SK-N-SH (cell line): Measurements from ENCODE around the gene PALS2. TPM values are rescaled to one million over a fixed set of nuclear protein-coding genes. Genes with fewer than 3 reads are reported as not detected.
A peak's percentile ranks its signal among the peaks of the same experiment; 100 is the strongest.

ENCODE experiments used
- CTCF ChIA-PET: fragments of 300-600, 350-600 bp; formaldehyde crosslinking; extraction: SDS; loops from one replicate; lab custom pipeline; 2021; lab: Yijun Ruan, JAX
- POLR2A ChIA-PET: fragments of 350-600 bp; sonication (Branson Sonifier 250); formaldehyde crosslinking; extraction: SDS; loops from one replicate; lab custom pipeline; 2020; ENCODE audit warnings: antibody characterized with exemption, inconsistent platforms; lab: Yijun Ruan, JAX
- DNase-seq: peaks from one replicate; pipeline ENCODE4 v3.0.0; 2012
- H2AFZ ChIP-seq: fragments of 200-600 bp; sonication (generic); 2 replicates; pipeline ENCODE4 v1.8.1; 2016; ENCODE audit warnings: antibody characterized with exemption, mild to moderate bottlenecking, low read depth
- H3F3A ChIP-seq: fragments of 200-600 bp; sonication (generic); replicated peaks from 2 replicates; pipeline ENCODE3; 2016; ENCODE audit warnings: antibody characterized with exemption, mild to moderate bottlenecking; ENCODE audit not compliant: insufficient read depth
- H3K27ac ChIP-seq, 2 experiments: fragments of 200-500 bp in 1 of 2; fragments of 200-600 bp in 1 of 2; sonication (Bioruptor generic) in 1 of 2; sonication (generic), shearing (Covaris generic) in 1 of 2; 2 replicates each; pipeline versions ENCODE4 v1.5.1 to v1.6.1; 2014 to 2016; ENCODE audit warnings: low read depth in 2 of 2, inconsistent platforms in 1 of 2, low read length in 1 of 2, mild to moderate bottlenecking in 1 of 2, mixed read lengths in 1 of 2
- H3K27me3 ChIP-seq: fragments of 200-600 bp; sonication (generic), shearing (Covaris generic); 2 replicates; pipeline ENCODE4 v1.6.1; 2016; ENCODE audit warnings: mixed run types; ENCODE audit not compliant: insufficient read depth
- H3K36me3 ChIP-seq, 2 experiments: fragments of 200-500 bp in 1 of 2; fragments of 200-600 bp in 1 of 2; sonication (Bioruptor generic) in 1 of 2; sonication (generic) in 1 of 2; replicated peaks in 1 of 2; 2 replicates each; pipeline versions ENCODE3 to v1.5.1; 2014 to 2016; ENCODE audit warnings: low read length in 1 of 2, mild to moderate bottlenecking in 1 of 2; ENCODE audit not compliant: insufficient read depth in 2 of 2, control insufficient read depth in 1 of 2
- H3K4me1 ChIP-seq, 2 experiments: fragments of 200-500 bp in 1 of 2; fragments of 200-600 bp in 1 of 2; sonication (Bioruptor generic) in 1 of 2; sonication (generic), shearing (Covaris generic) in 1 of 2; 2 replicates each; pipeline versions ENCODE4 v1.5.1 to v1.6.1; 2014 to 2016; ENCODE audit warnings: low read depth in 1 of 2, low read length in 1 of 2, mixed run types in 1 of 2; ENCODE audit not compliant: insufficient read depth in 2 of 2, control insufficient read depth in 1 of 2
- H3K4me2 ChIP-seq: fragments of 200-600 bp; sonication (generic), shearing (Covaris generic); 2 replicates; pipeline ENCODE4 v1.6.1; 2017; ENCODE audit warnings: mixed run types
- H3K4me3 ChIP-seq, 2 experiments: fragments of 200-500 bp in 1 of 2; fragments of 200-600 bp in 1 of 2; sonication (Bioruptor generic) in 1 of 2; sonication (generic), shearing (Covaris generic) in 1 of 2; 2 replicates each; pipeline versions ENCODE4 v1.5.1 to v1.8.1; 2014 to 2016; ENCODE audit warnings: low read depth in 2 of 2, inconsistent platforms in 1 of 2, low read length in 1 of 2, mild to moderate bottlenecking in 1 of 2, mixed read lengths in 1 of 2, moderate library complexity in 1 of 2
- H3K79me2 ChIP-seq: fragments of 200-600 bp; sonication (generic); 2 replicates; pipeline ENCODE4 v1.8.1; 2017; ENCODE audit warnings: mild to moderate bottlenecking; ENCODE audit not compliant: insufficient read depth
- H3K9ac ChIP-seq: fragments of 200-600 bp; sonication (generic); 2 replicates; pipeline ENCODE4 v1.6.1; 2017; ENCODE audit warnings: mixed run types
- H3K9me2 ChIP-seq: fragments of 200-600 bp; sonication (generic); 2 replicates; pipeline ENCODE4 v1.6.1; 2017; ENCODE audit warnings: mixed run types
- H3K9me3 ChIP-seq: fragments of 200-600 bp; sonication (generic); 2 replicates; pipeline ENCODE4 v1.6.1; 2017; ENCODE audit warnings: mixed run types, mild to moderate bottlenecking, moderate library complexity
- H4K20me1 ChIP-seq: fragments of 200-600 bp; sonication (generic); 2 replicates; pipeline ENCODE4 v1.6.1; 2017; ENCODE audit warnings: mild to moderate bottlenecking, mixed run types; ENCODE audit not compliant: insufficient read depth
- EP300 ChIP-seq, 2 experiments: IDR thresholded peaks; 2 replicates each; pipeline versions ENCODE4 v1.4.0 to v1.6.1; 2012; ENCODE audit warnings: borderline replicate concordance in 1 of 2, low read depth in 1 of 2, low read length in 1 of 2
- EZH2phosphoT487 ChIP-seq: fragments of 200-600 bp; sonication (generic); IDR thresholded peaks from 2 replicates; pipeline ENCODE4 v1.6.1; 2017; ENCODE audit warnings: low read depth, mixed run types, mild to moderate bottlenecking, antibody characterized with exemption, moderate library complexity, borderline replicate concordance
- FOSL2 ChIP-seq: IDR thresholded peaks from 2 replicates; pipeline ENCODE4 v1.4.0; 2012; ENCODE audit warnings: low read depth, mild to moderate bottlenecking, moderate library complexity, borderline replicate concordance
- FOXJ3 ChIP-seq: sonication (generic); formaldehyde crosslinking; IDR thresholded peaks from 2 replicates; pipeline ENCODE4 v1.5.1; 2020; ENCODE audit warnings: mild to moderate bottlenecking, missing genetic modification reagents
- GATA2 ChIP-seq: sonication (generic); formaldehyde crosslinking; IDR thresholded peaks from 2 replicates; pipeline ENCODE4 v1.5.0; 2020; ENCODE audit warnings: mild to moderate bottlenecking, missing genetic modification reagents
- MAX ChIP-seq: IDR thresholded peaks from 2 replicates; pipeline ENCODE4 v1.4.0; 2012; ENCODE audit warnings: low read depth
- MXI1 ChIP-seq: IDR thresholded peaks from 2 replicates; pipeline ENCODE4 v1.6.1; 2012; ENCODE audit warnings: mild to moderate bottlenecking, low read depth, low read length, improper control_type of control experiment
- NFIC ChIP-seq: IDR thresholded peaks from 2 replicates; pipeline ENCODE4 v1.4.0; 2012; ENCODE audit warnings: borderline replicate concordance
- PBX3 ChIP-seq: IDR thresholded peaks from 2 replicates; pipeline ENCODE4; 2012
- RCOR1 ChIP-seq: fragments of 150-350 bp; IDR thresholded peaks from 2 replicates; pipeline ENCODE4 v1.6.1; 2017; ENCODE audit warnings: antibody characterized with exemption, low read length
- RFX5 ChIP-seq: IDR thresholded peaks from 2 replicates; pipeline ENCODE4 v1.6.1; 2012; ENCODE audit warnings: mild to moderate bottlenecking, improper control_type of control experiment, low read length
- RXRA ChIP-seq: IDR thresholded peaks from 2 replicates; pipeline ENCODE4 v1.4.0; 2012; ENCODE audit warnings: low read depth, mild to moderate bottlenecking, borderline replicate concordance
- SIN3A ChIP-seq: IDR thresholded peaks from 2 replicates; pipeline ENCODE4 v1.6.1; 2012; ENCODE audit warnings: low read depth, mild to moderate bottlenecking, low read length, moderate library complexity, borderline replicate concordance
- SMC3 ChIP-seq: IDR thresholded peaks from 2 replicates; pipeline ENCODE4 v1.6.1; 2012; ENCODE audit warnings: low read depth, low read length, improper control_type of control experiment
- USF1 ChIP-seq: IDR thresholded peaks from 2 replicates; pipeline ENCODE4 v1.4.0; 2012; ENCODE audit warnings: low read depth, borderline replicate concordance
- USF2 ChIP-seq: fragments of 150-350 bp; IDR thresholded peaks from 2 replicates; pipeline ENCODE4 v1.6.1; 2017; ENCODE audit warnings: antibody characterized with exemption, low read length, low read depth, borderline replicate concordance
- WGBS: methylation state at CpG from one replicate; pipeline ENCODE4 v1.1.6; 2017; ENCODE audit warnings: low lambda C conversion rate; 5-methylcytosine and 5-hydroxymethylcytosine counted together
- polyA plus RNA-seq, 3 experiments: library from polyadenylated mRNA; depleted of rRNA; stranded (reverse); fragments of >200 nt; gene quantifications; 2 replicates each; pipeline ENCODE4 v1.2.3, GENCODE V29; 2012
- TF ChIP-seq, protein P1 (sequence below): fragments of 200-600 bp; sonication (generic); IDR thresholded peaks from 2 replicates; pipeline ENCODE4 v1.6.1; 2017; ENCODE audit warnings: antibody characterized with exemption, mild to moderate bottlenecking, moderate library complexity
- TF ChIP-seq, protein P2 (sequence below): fragments of 150-350 bp; IDR thresholded peaks from 2 replicates; pipeline ENCODE4 v1.6.1; 2016; ENCODE audit warnings: mild to moderate bottlenecking, low read depth, low read length

The PALS2 gene
- polyA plus RNA-seq, 1 of the 3 experiments (the other 2 are of a cell fraction) = 6.9 TPM

DNA sequence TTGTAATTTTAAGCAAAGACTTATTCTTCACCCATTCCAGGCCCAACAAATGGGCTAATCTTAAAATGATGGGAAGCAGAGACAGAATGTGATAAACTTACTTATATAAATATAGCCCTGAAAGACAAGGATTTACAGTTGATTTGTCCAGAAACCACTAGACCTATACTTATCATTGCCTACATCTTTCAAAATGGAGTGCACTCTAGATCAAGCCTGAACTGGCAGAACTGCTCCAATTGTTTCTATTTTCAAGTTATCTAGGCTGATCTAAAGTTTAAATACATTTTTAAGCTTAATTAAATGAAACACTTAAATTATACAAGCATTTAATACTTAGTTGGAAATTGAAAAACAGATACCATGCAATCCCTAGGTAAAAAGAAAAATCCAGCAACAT is 24.9 kb upstream of the PALS2 start:
- Histone ChIP-seq H3K36me3 (no peaks in the 10 kb centered on the region), H3K79me2 (no peaks in the 10 kb centered on the region), H3K9me2 (no peaks in the 10 kb centered on the region), H3K4me2 (no peak overlapping the region), H3K4me1 (no peaks in the 10 kb centered on the region; a peak in 2 of 4 replicates), H4K20me1 (no peaks in the 10 kb centered on the region), H3K9ac (no peak overlapping the region), H3K9me3 (no peaks in the 10 kb centered on the region), H3F3A (no peaks in the 10 kb centered on the region), H3K4me3 (no peak overlapping the region), H2AFZ (no peak overlapping the region), H3K27me3 (no peaks in the 10 kb centered on the region), H3K27ac (no peak overlapping the region)
- peak; percentile 60 for DNase-seq
- CTCF ChIA-PET = no interaction called here
- POLR2A ChIA-PET = no interaction called here
- no peak for TF ChIP-seq PBX3
- TF ChIP-seq SIN3A = no peak
- TF ChIP-seq SMC3 = no peak
- no peak for TF ChIP-seq EZH2phosphoT487
- TF ChIP-seq RFX5 = no peak
- 0 out of 2 replicates have a peak, but pooled peaks have one; percentile 24 for TF ChIP-seq FOXJ3 (CRISPR knock-in tag)
- TF ChIP-seq RXRA = no peak
- peak; percentile 86 for TF ChIP-seq GATA2 (CRISPR knock-in tag)
- TF ChIP-seq, protein P1, sequence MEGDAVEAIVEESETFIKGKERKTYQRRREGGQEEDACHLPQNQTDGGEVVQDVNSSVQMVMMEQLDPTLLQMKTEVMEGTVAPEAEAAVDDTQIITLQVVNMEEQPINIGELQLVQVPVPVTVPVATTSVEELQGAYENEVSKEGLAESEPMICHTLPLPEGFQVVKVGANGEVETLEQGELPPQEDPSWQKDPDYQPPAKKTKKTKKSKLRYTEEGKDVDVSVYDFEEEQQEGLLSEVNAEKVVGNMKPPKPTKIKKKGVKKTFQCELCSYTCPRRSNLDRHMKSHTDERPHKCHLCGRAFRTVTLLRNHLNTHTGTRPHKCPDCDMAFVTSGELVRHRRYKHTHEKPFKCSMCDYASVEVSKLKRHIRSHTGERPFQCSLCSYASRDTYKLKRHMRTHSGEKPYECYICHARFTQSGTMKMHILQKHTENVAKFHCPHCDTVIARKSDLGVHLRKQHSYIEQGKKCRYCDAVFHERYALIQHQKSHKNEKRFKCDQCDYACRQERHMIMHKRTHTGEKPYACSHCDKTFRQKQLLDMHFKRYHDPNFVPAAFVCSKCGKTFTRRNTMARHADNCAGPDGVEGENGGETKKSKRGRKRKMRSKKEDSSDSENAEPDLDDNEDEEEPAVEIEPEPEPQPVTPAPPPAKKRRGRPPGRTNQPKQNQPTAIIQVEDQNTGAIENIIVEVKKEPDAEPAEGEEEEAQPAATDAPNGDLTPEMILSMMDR = no peak
- TF ChIP-seq RCOR1 = peak; percentile 44; the same call in 1 of the 2 replicates

DNA sequence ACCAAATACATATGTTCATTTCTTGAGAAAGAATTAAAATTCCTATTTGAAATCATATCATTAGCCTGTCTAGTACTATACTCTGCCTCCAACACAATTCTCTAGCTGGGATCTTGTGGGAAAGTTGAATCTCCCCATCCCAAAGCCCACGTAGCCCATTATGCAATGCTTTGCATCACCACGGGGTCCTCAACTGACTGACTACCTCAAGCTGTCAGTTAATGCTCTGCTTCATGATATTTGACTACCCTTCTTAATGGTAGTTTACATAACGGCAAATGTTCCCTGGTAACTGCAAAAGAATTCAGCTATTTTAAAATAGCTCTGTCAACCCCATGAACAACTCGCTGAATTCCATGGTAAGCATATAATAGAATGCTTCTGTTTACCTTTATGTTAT is 23.3 kb upstream of the PALS2 start:
- Histone ChIP-seq H3K4me2 (no peak overlapping the region), H3K27me3 (no peaks in the 10 kb centered on the region), H2AFZ (no peak overlapping the region), H3K27ac (no peak overlapping the region), H3K36me3 (no peaks in the 10 kb centered on the region), H3F3A (no peaks in the 10 kb centered on the region), H3K4me3 (no peak overlapping the region), H3K9me3 (no peaks in the 10 kb centered on the region), H4K20me1 (no peaks in the 10 kb centered on the region), H3K79me2 (no peaks in the 10 kb centered on the region), H3K9me2 (no peaks in the 10 kb centered on the region), H3K9ac (no peak overlapping the region), H3K4me1 (no peaks in the 10 kb centered on the region; a peak in 2 of 4 replicates)
- WGBS = 45% methylated on average over 4 of the region's 4 CpGs
- CTCF ChIA-PET = interaction anchor here (1.0 to 1.4 kb wide), 3 partner anchors 8 to 27 kb away, joined by 3 to 6 read pairs (median 4); no protein-coding TSS in a partner anchor
- no peak for DNase-seq
- POLR2A ChIA-PET = no interaction called here
- TF ChIP-seq NFIC = no peak
- no peak for TF ChIP-seq EZH2phosphoT487
- TF ChIP-seq FOXJ3 (CRISPR knock-in tag) = no peak
- no peak for TF ChIP-seq FOSL2
- TF ChIP-seq USF2 = no peak
- TF ChIP-seq PBX3 = no peak
- no peak for TF ChIP-seq EP300 (IDR thresholded peaks at IDR 0.05; ENCODE audit: borderline replicate concordance in 1 of 2, low read depth in 1 of 2, low read length in 1 of 2)
- no peak for TF ChIP-seq MXI1
- no peak for TF ChIP-seq MAX
- TF ChIP-seq USF1 = no peak
- TF ChIP-seq, protein P2, sequence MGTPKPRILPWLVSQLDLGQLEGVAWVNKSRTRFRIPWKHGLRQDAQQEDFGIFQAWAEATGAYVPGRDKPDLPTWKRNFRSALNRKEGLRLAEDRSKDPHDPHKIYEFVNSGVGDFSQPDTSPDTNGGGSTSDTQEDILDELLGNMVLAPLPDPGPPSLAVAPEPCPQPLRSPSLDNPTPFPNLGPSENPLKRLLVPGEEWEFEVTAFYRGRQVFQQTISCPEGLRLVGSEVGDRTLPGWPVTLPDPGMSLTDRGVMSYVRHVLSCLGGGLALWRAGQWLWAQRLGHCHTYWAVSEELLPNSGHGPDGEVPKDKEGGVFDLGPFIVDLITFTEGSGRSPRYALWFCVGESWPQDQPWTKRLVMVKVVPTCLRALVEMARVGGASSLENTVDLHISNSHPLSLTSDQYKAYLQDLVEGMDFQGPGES = no peak
